ENCODE data around the gene GTF2B.

DNA sequence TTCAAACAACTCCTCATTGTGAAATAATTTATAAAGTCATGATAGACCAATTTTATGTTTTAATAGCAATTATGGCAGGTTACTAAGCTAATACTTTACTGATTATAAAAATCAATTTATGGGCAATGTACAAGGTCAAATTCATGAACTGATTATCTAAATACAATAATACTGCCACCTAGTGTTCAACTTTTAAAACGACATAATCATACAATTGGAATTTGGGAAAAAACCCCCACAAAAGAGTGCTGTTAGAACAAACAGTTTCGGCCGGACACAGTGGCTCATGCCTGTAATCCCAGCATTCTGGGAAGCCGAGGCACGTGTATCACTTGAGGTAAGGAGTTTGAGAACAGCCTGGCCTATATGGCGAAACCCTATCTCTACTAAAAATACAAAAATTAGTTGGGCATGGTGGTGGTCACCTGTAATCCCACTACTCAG lies 14.0 kb downstream of the GTF2B start:
- TF ChIP-seq, protein P1, sequence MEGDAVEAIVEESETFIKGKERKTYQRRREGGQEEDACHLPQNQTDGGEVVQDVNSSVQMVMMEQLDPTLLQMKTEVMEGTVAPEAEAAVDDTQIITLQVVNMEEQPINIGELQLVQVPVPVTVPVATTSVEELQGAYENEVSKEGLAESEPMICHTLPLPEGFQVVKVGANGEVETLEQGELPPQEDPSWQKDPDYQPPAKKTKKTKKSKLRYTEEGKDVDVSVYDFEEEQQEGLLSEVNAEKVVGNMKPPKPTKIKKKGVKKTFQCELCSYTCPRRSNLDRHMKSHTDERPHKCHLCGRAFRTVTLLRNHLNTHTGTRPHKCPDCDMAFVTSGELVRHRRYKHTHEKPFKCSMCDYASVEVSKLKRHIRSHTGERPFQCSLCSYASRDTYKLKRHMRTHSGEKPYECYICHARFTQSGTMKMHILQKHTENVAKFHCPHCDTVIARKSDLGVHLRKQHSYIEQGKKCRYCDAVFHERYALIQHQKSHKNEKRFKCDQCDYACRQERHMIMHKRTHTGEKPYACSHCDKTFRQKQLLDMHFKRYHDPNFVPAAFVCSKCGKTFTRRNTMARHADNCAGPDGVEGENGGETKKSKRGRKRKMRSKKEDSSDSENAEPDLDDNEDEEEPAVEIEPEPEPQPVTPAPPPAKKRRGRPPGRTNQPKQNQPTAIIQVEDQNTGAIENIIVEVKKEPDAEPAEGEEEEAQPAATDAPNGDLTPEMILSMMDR (IDR thresholded peaks at IDR 0.05; ENCODE audit: insufficient read depth, low read length, poor library complexity, severe bottlenecking), result peak; percentile 50
- TF ChIP-seq EZH2phosphoT487 (conservative IDR thresholded peaks at IDR 0.05; ENCODE audit: low read length), result no peak

All from SU-DHL-6 (cell line).